Vagina (tissue), 2 donors: Measurements from ENCODE around the gene SS18L1.

ENCODE experiments used
- CTCF ChIP-seq, 3 experiments: fragments of 450-650 bp in 2 of 3; fragments of 200-600 bp in 1 of 3; sonication (generic) in 1 of 3; IDR thresholded peaks; one replicate each; pipeline ENCODE4 v1.5.1; 2017 to 2019; ENCODE audit warnings: antibody characterized with exemption in 3 of 3, mild to moderate bottlenecking in 2 of 3, moderate library complexity in 2 of 3
- POLR2A ChIP-seq, 2 donors: fragments of 450-650 bp; IDR thresholded peaks; one replicate each; pipeline ENCODE4 v1.6.1; 2017; ENCODE audit warnings: antibody characterized with exemption in 2 of 2, mild to moderate bottlenecking in 2 of 2, moderate library complexity in 2 of 2

GRCh38 chr20:62103508-62104233 is 39.9 kb upstream of the SS18L1 start:
- TF ChIP-seq CTCF (IDR thresholded peaks at IDR 0.05), result no peak
- no peak for TF ChIP-seq POLR2A (IDR thresholded peaks at IDR 0.05)
